ENCODE data around the gene GPR12. TPM values are rescaled to one million over a fixed set of nuclear protein-coding genes. Genes with fewer than 3 reads are reported as not detected.

Gene GPR12
- total and polyA plus RNA-seq, 10 donors, result 0.02 to 0.16 (median 0.05) TPM; not detected in 6

GRCh38 chr13:26709461-26709860 lies 51.1 kb downstream of the GPR12 start:
- DNase-seq, result no peak
- Histone ChIP-seq H3K4me3 (no peak overlapping the region), H3K27ac (no peak overlapping the region), H3K27me3 (replicated peaks in 1 of 7) (peaks cover 0 to 22% (median 0%) of the 10 kb centered on the region in 7 donors), H3K36me3 (no peaks in the 10 kb centered on the region), H3K4me1 (no peaks in the 10 kb centered on the region), H3K9me3 (peaks cover 0 to 11% (median 0%) of the 10 kb centered on the region in 8 donors)
- TF ChIP-seq POLR2AphosphoS5 (IDR thresholded peaks at IDR 0.05) (no peak), CTCF (IDR thresholded peaks at IDR 0.05 in 8 of 11, conservative IDR thresholded peaks at IDR 0.05 in 3 of 11) (no peak)
- intact Hi-C loops (cut with DNase I; ENCODE audit: low total_unique reads), result loop anchor here (5.0 to 10.0 kb wide), 3 partner anchors 163 to 1135 kb away; no protein-coding TSS in a partner anchor
- WGBS, 5 donors, result 82 to 92% (median 86%) methylated on average over 7 of the region's 7 CpGs

GRCh38 chr13:26708007-26708297 lies 52.6 kb downstream of the GPR12 start:
- peaks cover 0 to 22% (median 0%) of the 10 kb centered on the region in 7 donors for H3K27me3 ChIP-seq (replicated peaks in 1 of 7)
- no peak overlapping the region for H3K4me3 ChIP-seq
- DNase-seq, result no peak
- no peaks in the 10 kb centered on the region for H3K36me3 ChIP-seq
- no peak overlapping the region for H3K27ac ChIP-seq
- intact Hi-C loops (cut with DNase I; ENCODE audit: low total_unique reads), result loop anchor here (5.0 to 10.0 kb wide), 3 partner anchors 164 to 1133 kb away; no protein-coding TSS in a partner anchor
- H3K4me1 ChIP-seq, result no peaks in the 10 kb centered on the region
- WGBS, 5 donors, result 72 to 91% (median 87%) methylated on average over 6 of the region's 6 CpGs
- H3K9me3 ChIP-seq, result peaks cover 0 to 11% (median 0%) of the 10 kb centered on the region in 8 donors
- TF ChIP-seq POLR2A (IDR thresholded peaks at IDR 0.05) (no peak), CTCF (IDR thresholded peaks at IDR 0.05 in 8 of 11, conservative IDR thresholded peaks at IDR 0.05 in 3 of 11) (no peak), POLR2AphosphoS5 (IDR thresholded peaks at IDR 0.05) (no peak)

GRCh38 chr13:26707122-26708006 lies 53.2 kb downstream of the GPR12 start:
- H3K9me3 ChIP-seq, result peaks cover 0 to 5% (median 0%) of the 10 kb centered on the region in 8 donors
- no peak overlapping the region for H3K27ac ChIP-seq
- DNase-seq, result no peak
- intact Hi-C loops (cut with DNase I; ENCODE audit: low total_unique reads), result loop anchor here (5.0 to 10.0 kb wide), 3 partner anchors 165 to 1133 kb away; no protein-coding TSS in a partner anchor
- H3K4me1 ChIP-seq, result no peaks in the 10 kb centered on the region
- no peak overlapping the region for H3K4me3 ChIP-seq
- peak in 9 of 11 experiments; percentile 20 to 66 (median 51) for TF ChIP-seq CTCF (IDR thresholded peaks at IDR 0.05 in 8 of 11, conservative IDR thresholded peaks at IDR 0.05 in 3 of 11)
- no peak for TF ChIP-seq POLR2A (IDR thresholded peaks at IDR 0.05)
- no peak for TF ChIP-seq POLR2AphosphoS5 (IDR thresholded peaks at IDR 0.05)
- H3K27me3 ChIP-seq (replicated peaks in 1 of 7), result peaks cover 0 to 22% (median 0%) of the 10 kb centered on the region in 7 donors
- WGBS, 5 donors, result 47 to 58% (median 52%) methylated on average over 8 to 13 of the region's 13 CpGs
- no peaks in the 10 kb centered on the region for H3K36me3 ChIP-seq

GRCh38 chr13:26706381-26706780 lies 54.2 kb downstream of the GPR12 start:
- Histone ChIP-seq H3K4me1 (no peaks in the 10 kb centered on the region), H3K4me3 (no peak overlapping the region), H3K27me3 (replicated peaks in 1 of 7) (peaks cover 0 to 22% (median 0%) of the 10 kb centered on the region in 7 donors), H3K27ac (no peak overlapping the region), H3K36me3 (no peaks in the 10 kb centered on the region), H3K9me3 (no peaks in the 10 kb centered on the region)
- WGBS, 5 donors, result 45 to 57% (median 53%) methylated on average over 7 of the region's 7 CpGs
- TF ChIP-seq POLR2AphosphoS5 (IDR thresholded peaks at IDR 0.05) (no peak), CTCF (IDR thresholded peaks at IDR 0.05 in 8 of 11, conservative IDR thresholded peaks at IDR 0.05 in 3 of 11) (no peak), POLR2A (IDR thresholded peaks at IDR 0.05) (no peak)
- DNase-seq, result no peak
- intact Hi-C loops (cut with DNase I; ENCODE audit: low total_unique reads), result loop anchor here (5.0 to 10.0 kb wide), 3 partner anchors 166 to 1132 kb away; no protein-coding TSS in a partner anchor
